ENCODE measurements around the gene TECRL.

The TECRL gene

DNA sequence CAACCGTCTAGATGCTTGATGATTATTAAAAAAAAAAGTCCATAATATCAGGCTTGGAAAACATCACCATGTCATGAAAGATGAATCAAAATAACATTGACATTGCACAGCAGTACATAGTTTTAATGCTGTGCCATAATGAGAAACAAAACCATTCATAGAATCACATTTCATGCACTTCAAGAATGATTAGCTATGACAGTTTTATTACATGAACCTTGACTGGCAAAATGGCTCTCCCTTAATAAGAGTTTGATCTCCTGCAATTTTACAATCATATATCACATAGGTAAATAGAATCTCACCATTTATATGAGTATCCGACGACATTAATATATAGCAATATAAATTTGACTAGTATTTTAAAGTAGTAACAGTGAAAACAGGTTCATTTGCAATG, 49.8 kb downstream of the TECRL start:
- CTCF ChIA-PET: interaction anchor here (0.6 kb wide), 1 partner anchor 831 kb away, joined by 3 read pairs; no protein-coding TSS in a partner anchor
- Histone ChIP-seq H3K27ac (ENCODE audit: extremely low read depth, low read depth, low read length) (no peak overlapping the region), H3K36me3 (ENCODE audit: control insufficient read depth in 2 of 2, insufficient read depth in 1 of 2, low read length in 2 of 2) (no peaks in the 10 kb centered on the region), H3K4me3 (ENCODE audit: low read depth, low read length) (no peak overlapping the region), H3K9me3 (ENCODE audit: control insufficient read depth, insufficient read depth, low read depth, low read length) (no peaks in the 10 kb centered on the region), H3K4me1 (ENCODE audit: control insufficient read depth, insufficient read depth, low read length) (no peaks in the 10 kb centered on the region)
- TF ChIP-seq, protein P1, sequence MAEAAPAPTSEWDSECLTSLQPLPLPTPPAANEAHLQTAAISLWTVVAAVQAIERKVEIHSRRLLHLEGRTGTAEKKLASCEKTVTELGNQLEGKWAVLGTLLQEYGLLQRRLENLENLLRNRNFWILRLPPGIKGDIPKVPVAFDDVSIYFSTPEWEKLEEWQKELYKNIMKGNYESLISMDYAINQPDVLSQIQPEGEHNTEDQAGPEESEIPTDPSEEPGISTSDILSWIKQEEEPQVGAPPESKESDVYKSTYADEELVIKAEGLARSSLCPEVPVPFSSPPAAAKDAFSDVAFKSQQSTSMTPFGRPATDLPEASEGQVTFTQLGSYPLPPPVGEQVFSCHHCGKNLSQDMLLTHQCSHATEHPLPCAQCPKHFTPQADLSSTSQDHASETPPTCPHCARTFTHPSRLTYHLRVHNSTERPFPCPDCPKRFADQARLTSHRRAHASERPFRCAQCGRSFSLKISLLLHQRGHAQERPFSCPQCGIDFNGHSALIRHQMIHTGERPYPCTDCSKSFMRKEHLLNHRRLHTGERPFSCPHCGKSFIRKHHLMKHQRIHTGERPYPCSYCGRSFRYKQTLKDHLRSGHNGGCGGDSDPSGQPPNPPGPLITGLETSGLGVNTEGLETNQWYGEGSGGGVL (tag by site-specific recombination; IDR thresholded peaks at IDR 0.05): no peak
- no peak for TF ChIP-seq KLF16 (tag by site-specific recombination; IDR thresholded peaks at IDR 0.05)
- no peak for TF ChIP-seq ZNF362 (tag by site-specific recombination; IDR thresholded peaks at IDR 0.05)
- no peak for TF ChIP-seq MZF1 (tag by site-specific recombination; IDR thresholded peaks at IDR 0.05; ENCODE audit: borderline replicate concordance)
- TF ChIP-seq ZNF391 (tag by site-specific recombination; IDR thresholded peaks at IDR 0.05; ENCODE audit: borderline replicate concordance, low read depth): no peak
- TF ChIP-seq OSR2 (tag by site-specific recombination; IDR thresholded peaks at IDR 0.05): no peak
- TF ChIP-seq ZNF792 (tag by site-specific recombination; IDR thresholded peaks at IDR 0.05): no peak
- TF ChIP-seq ZNF600 (tag by site-specific recombination; IDR thresholded peaks at IDR 0.05): no peak
- no peak for TF ChIP-seq ZNF175 (tag by site-specific recombination; IDR thresholded peaks at IDR 0.05)
- TF ChIP-seq OVOL3 (tag by site-specific recombination; IDR thresholded peaks at IDR 0.05): no peak
- POLR2A ChIA-PET: no interaction called here

GRCh38 chr4:64353904-64354303, 55.3 kb downstream of the TECRL start:
- POLR2A ChIA-PET: no interaction called here
- CTCF ChIA-PET: no interaction called here

More at GRCh38 chr4:64353904-64354303, 55.3 kb downstream of the TECRL start:
- Histone ChIP-seq H3K4me1 (ENCODE audit: control insufficient read depth, insufficient read depth, low read length) (no peaks in the 10 kb centered on the region), H3K4me3 (ENCODE audit: low read depth, low read length) (no peak overlapping the region), H3K36me3 (ENCODE audit: control insufficient read depth in 2 of 2, insufficient read depth in 1 of 2, low read length in 2 of 2) (no peaks in the 10 kb centered on the region), H3K9me3 (ENCODE audit: control insufficient read depth, insufficient read depth, low read depth, low read length) (no peaks in the 10 kb centered on the region), H3K27ac (ENCODE audit: extremely low read depth, low read depth, low read length) (no peak overlapping the region)
- no peak for TF ChIP-seq INSM2 (tag by site-specific recombination; IDR thresholded peaks at IDR 0.05)
- no peak for TF ChIP-seq ZNF146 (tag by site-specific recombination; IDR thresholded peaks at IDR 0.05)
- no peak for TF ChIP-seq SCRT1 (tag by site-specific recombination; IDR thresholded peaks at IDR 0.05; ENCODE audit: borderline replicate concordance)
- no peak for TF ChIP-seq SP3 (tag by site-specific recombination; IDR thresholded peaks at IDR 0.05)
- no peak for TF ChIP-seq ZNF623 (tag by site-specific recombination; IDR thresholded peaks at IDR 0.05)
- no peak for TF ChIP-seq ZNF202 (tag by site-specific recombination; IDR thresholded peaks at IDR 0.05; ENCODE audit: borderline replicate concordance)
- TF ChIP-seq ZEB2 (tag by site-specific recombination; IDR thresholded peaks at IDR 0.05): no peak
- no peak for TF ChIP-seq ZNF560 (tag by site-specific recombination; IDR thresholded peaks at IDR 0.05; ENCODE audit: borderline replicate concordance)
- TF ChIP-seq ZNF341 (tag by site-specific recombination; IDR thresholded peaks at IDR 0.05; ENCODE audit: low read depth): no peak
- TF ChIP-seq, protein P2, sequence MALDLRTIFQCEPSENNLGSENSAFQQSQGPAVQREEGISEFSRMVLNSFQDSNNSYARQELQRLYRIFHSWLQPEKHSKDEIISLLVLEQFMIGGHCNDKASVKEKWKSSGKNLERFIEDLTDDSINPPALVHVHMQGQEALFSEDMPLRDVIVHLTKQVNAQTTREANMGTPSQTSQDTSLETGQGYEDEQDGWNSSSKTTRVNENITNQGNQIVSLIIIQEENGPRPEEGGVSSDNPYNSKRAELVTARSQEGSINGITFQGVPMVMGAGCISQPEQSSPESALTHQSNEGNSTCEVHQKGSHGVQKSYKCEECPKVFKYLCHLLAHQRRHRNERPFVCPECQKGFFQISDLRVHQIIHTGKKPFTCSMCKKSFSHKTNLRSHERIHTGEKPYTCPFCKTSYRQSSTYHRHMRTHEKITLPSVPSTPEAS (tag by site-specific recombination; IDR thresholded peaks at IDR 0.05): no peak
- no peak for TF ChIP-seq ZNF777 (tag by site-specific recombination; IDR thresholded peaks at IDR 0.05; ENCODE audit: borderline replicate concordance)
- no peak for TF ChIP-seq ZNF350 (tag by site-specific recombination; IDR thresholded peaks at IDR 0.05)
- TF ChIP-seq, protein P3, sequence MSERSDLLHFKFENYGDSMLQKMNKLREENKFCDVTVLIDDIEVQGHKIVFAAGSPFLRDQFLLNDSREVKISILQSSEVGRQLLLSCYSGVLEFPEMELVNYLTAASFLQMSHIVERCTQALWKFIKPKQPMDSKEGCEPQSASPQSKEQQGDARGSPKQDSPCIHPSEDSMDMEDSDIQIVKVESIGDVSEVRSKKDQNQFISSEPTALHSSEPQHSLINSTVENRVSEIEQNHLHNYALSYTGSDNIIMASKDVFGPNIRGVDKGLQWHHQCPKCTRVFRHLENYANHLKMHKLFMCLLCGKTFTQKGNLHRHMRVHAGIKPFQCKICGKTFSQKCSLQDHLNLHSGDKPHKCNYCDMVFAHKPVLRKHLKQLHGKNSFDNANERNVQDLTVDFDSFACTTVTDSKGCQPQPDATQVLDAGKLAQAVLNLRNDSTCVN (tag by site-specific recombination; optimal IDR thresholded peaks at IDR 0.05): no peak
- TF ChIP-seq, protein P4, sequence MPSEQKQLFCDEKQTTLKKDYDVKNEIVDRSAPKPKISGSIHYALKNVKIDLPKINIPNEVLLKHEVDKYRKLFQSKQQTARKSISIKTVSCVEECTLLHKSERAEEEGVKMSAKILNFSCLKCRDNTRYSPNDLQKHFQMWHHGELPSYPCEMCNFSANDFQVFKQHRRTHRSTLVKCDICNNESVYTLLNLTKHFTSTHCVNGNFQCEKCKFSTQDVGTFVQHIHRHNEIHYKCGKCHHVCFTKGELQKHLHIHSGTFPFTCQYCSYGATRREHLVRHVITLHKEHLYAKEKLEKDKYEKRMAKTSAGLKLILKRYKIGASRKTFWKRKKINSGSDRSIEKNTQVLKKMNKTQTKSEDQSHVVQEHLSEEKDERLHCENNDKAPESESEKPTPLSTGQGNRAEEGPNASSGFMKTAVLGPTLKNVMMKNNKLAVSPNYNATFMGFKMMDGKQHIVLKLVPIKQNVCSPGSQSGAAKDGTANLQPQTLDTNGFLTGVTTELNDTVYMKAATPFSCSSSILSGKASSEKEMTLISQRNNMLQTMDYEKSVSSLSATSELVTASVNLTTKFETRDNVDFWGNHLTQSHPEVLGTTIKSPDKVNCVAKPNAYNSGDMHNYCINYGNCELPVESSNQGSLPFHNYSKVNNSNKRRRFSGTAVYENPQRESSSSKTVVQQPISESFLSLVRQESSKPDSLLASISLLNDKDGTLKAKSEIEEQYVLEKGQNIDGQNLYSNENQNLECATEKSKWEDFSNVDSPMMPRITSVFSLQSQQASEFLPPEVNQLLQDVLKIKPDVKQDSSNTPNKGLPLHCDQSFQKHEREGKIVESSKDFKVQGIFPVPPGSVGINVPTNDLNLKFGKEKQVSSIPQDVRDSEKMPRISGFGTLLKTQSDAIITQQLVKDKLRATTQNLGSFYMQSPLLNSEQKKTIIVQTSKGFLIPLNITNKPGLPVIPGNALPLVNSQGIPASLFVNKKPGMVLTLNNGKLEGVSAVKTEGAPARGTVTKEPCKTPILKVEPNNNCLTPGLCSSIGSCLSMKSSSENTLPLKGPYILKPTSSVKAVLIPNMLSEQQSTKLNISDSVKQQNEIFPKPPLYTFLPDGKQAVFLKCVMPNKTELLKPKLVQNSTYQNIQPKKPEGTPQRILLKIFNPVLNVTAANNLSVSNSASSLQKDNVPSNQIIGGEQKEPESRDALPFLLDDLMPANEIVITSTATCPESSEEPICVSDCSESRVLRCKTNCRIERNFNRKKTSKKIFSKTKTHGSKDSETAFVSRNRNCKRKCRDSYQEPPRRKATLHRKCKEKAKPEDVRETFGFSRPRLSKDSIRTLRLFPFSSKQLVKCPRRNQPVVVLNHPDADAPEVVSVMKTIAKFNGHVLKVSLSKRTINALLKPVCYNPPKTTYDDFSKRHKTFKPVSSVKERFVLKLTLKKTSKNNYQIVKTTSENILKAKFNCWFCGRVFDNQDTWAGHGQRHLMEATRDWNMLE (tag by site-specific recombination; conservative IDR thresholded peaks at IDR 0.05; ENCODE audit: low read depth): no peak
